ENCODE data around the gene CCT7.

DNA sequence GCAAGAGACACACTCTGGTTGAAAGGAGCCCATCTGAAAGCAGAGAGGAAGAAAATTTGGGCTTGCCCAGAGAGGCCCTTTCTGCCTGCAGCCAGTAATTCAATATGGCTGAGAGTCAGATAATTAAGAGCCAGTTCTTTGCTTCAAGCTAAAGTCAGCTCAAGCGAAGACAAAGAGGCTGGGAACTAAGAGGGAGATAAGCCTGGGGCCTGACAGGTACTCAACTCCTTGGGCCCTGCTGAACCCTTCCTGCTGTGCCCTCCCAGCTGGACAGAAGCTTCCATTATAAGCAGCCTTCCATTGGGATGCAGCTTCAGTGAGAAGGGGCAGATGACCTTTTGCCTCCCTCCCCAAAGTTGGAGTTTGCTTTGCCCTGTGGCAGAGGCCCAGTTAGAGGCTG lies 38.2 kb downstream of the CCT7 start:
- TF ChIP-seq POLR2A (IDR thresholded peaks at IDR 0.05; ENCODE audit: low read depth, low read length): no peak
- TF ChIP-seq POLR2AphosphoS5 (IDR thresholded peaks at IDR 0.05; ENCODE audit: low read depth, low read length): no peak

Data from GM12892 (cell line).